HCT116 (cell line): ENCODE measurements around the gene KCNH5. TPM values are rescaled to one million over a fixed set of nuclear protein-coding genes. Genes with fewer than 3 reads are reported as not detected.

Experiments
- ATAC-seq: fragments of 200-7000 bp; cut with Tn5 transposase; 2 replicates; pipeline ENCODE4 v1.9.1; 2020; ENCODE audit warnings: mild to moderate bottlenecking, moderate library complexity
- BruUV-seq: library from RNA; stranded (reverse); fragments of 400-500 nt; replicated peaks from 2 replicates; lab custom pipeline; 2021; lab: Mats Ljungman, UMichigan
- CTCF ChIA-PET: fragments of 300-600 bp; sonication (Branson Sonifier 250); formaldehyde crosslinking; loops from one replicate; lab custom pipeline; 2021; ENCODE audit warnings: antibody characterized with exemption; lab: Charles Lee
- POLR2A ChIA-PET: fragments of 300-600, 350-600 bp; sonication (Branson Sonifier 250); formaldehyde crosslinking; loops from one replicate; lab custom pipeline; 2021; ENCODE audit warnings: antibody characterized with exemption; lab: Charles Lee
- RAD21 ChIA-PET, 2 experiments: fragments of 300-600 bp; sonication (Branson Sonifier 250); formaldehyde crosslinking; loops; one replicate each; lab custom pipeline; 2023; ENCODE audit warnings: low total read pairs in 2 of 2; ENCODE audit not compliant: uncharacterized antibody in 2 of 2, unreplicated experiment in 2 of 2, low non-redundant PET in 1 of 2; lab: Charles Lee
- DNase-seq: peaks from one replicate; pipeline ENCODE4 v3.0.0-alpha.2; 2010; ENCODE audit warnings: low read depth, low spot score
- H2AFZ ChIP-seq: fragments of 200-600 bp; shearing (Covaris generic), sonication (generic); 2 replicates; pipeline ENCODE4 v1.6.1; 2017; ENCODE audit warnings: low read depth, mixed run types, mixed read lengths, antibody characterized with exemption, low read length; ENCODE audit not compliant: poor library complexity, severe bottlenecking
- H3K27ac ChIP-seq: 2 replicates; pipeline ENCODE4 v1.5.1; 2012; ENCODE audit warnings: low read depth, low read length
- H3K27me3 ChIP-seq: fragments of 200-600 bp; sonication (generic); 2 replicates; pipeline ENCODE4 v1.6.1; 2016; ENCODE audit warnings: mixed run types, low read length, mixed read lengths; ENCODE audit not compliant: insufficient read depth
- H3K36me3 ChIP-seq, 2 experiments: fragments of 200-500 bp in 1 of 2; fragments of 200-600 bp in 1 of 2; sonication (Bioruptor generic) in 1 of 2; sonication (generic) in 1 of 2; 2 replicates each; pipeline versions ENCODE4 v1.5.1 to v1.6.1; 2014 to 2016; ENCODE audit warnings: low read length in 2 of 2, inconsistent platforms in 1 of 2, mixed read lengths in 1 of 2, mixed run types in 1 of 2; ENCODE audit not compliant: insufficient read depth in 2 of 2, control insufficient read depth in 1 of 2
- H3K4me1 ChIP-seq, 2 experiments: fragments of 200-600 bp in 1 of 2; sonication (generic) in 1 of 2; 2 replicates each; pipeline versions ENCODE4 v1.5.1 to v1.6.1; 2012 to 2017; ENCODE audit warnings: low read length in 2 of 2, inconsistent platforms in 1 of 2, mild to moderate bottlenecking in 1 of 2, mixed read lengths in 1 of 2, mixed run types in 1 of 2, moderate library complexity in 1 of 2; ENCODE audit not compliant: insufficient read depth in 2 of 2, control insufficient read depth in 1 of 2
- H3K4me2 ChIP-seq: fragments of 200-600 bp; sonication (generic); 2 replicates; pipeline ENCODE4 v1.6.1; 2017; ENCODE audit warnings: mixed run types, low read length, mixed read lengths
- H3K4me3 ChIP-seq, 2 experiments: fragments of 200-600 bp in 1 of 2; sonication (generic) in 1 of 2; replicated peaks in 1 of 2; 2 replicates each; pipeline ENCODE4 v1.5.1; 2011 to 2016; ENCODE audit warnings: low read length in 2 of 2, control low read depth in 1 of 2, low read depth in 1 of 2, mild to moderate bottlenecking in 1 of 2, mixed read lengths in 1 of 2, mixed run types in 1 of 2
- H3K79me2 ChIP-seq: fragments of 200-600 bp; sonication (generic); 2 replicates; pipeline ENCODE4 v1.6.1; 2017; ENCODE audit warnings: mild to moderate bottlenecking, mixed run types, low read length, moderate library complexity, mixed read lengths; ENCODE audit not compliant: insufficient read depth
- H3K9ac ChIP-seq: fragments of 200-600 bp; sonication (generic); 2 replicates; pipeline ENCODE4 v1.6.1; 2016; ENCODE audit warnings: low read length, mixed read lengths
- H3K9me2 ChIP-seq: fragments of 200-600 bp; sonication (generic), shearing (Covaris generic); 2 replicates; pipeline ENCODE4 v1.6.1; 2017; ENCODE audit warnings: mixed run types, mild to moderate bottlenecking, moderate library complexity; ENCODE audit not compliant: insufficient read depth
- H3K9me3 ChIP-seq, 2 experiments: fragments of 200-500 bp in 1 of 2; fragments of 200-600 bp in 1 of 2; sonication (Bioruptor generic) in 1 of 2; sonication (generic) in 1 of 2; 2 replicates each; pipeline ENCODE4 v1.6.1; 2014 to 2017; ENCODE audit warnings: low read length in 2 of 2, mixed read lengths in 2 of 2, inconsistent platforms in 1 of 2, low read depth in 1 of 2, mild to moderate bottlenecking in 1 of 2, mixed run types in 1 of 2, moderate library complexity in 1 of 2; ENCODE audit not compliant: control insufficient read depth in 1 of 2, insufficient read depth in 1 of 2
- H4K20me1 ChIP-seq: fragments of 200-600 bp; sonication (generic), shearing (Covaris generic); 2 replicates; pipeline ENCODE4 v1.6.1; 2017; ENCODE audit warnings: mixed run types, mild to moderate bottlenecking, moderate library complexity; ENCODE audit not compliant: insufficient read depth
- CBX3 ChIP-seq: IDR thresholded peaks from 2 replicates; pipeline ENCODE4 v1.6.1; 2012; ENCODE audit warnings: low read depth
- CEBPB ChIP-seq: IDR thresholded peaks from 2 replicates; pipeline ENCODE4 v1.6.1; 2012; ENCODE audit warnings: low read depth
- EZH2phosphoT487 ChIP-seq: fragments of 200-600 bp; IDR thresholded peaks from 2 replicates; pipeline ENCODE4 v1.6.1; 2018; ENCODE audit warnings: antibody characterized with exemption, borderline replicate concordance
- FOSL1 ChIP-seq: IDR thresholded peaks from 2 replicates; pipeline ENCODE4 v1.6.1; 2012; ENCODE audit warnings: low read depth
- POLR2A ChIP-seq: IDR thresholded peaks from 2 replicates; pipeline ENCODE4 v1.7.0; 2011; ENCODE audit warnings: borderline replicate concordance; ENCODE audit not compliant: insufficient read depth, insufficient read length; ENCODE audit errors: extremely low read depth
- SP1 ChIP-seq: IDR thresholded peaks from 2 replicates; pipeline ENCODE4 v1.6.1; 2012; ENCODE audit warnings: low read depth
- ZFX ChIP-seq: fragments of 450-650 bp; IDR thresholded peaks from 2 replicates; pipeline ENCODE4 v1.6.1; 2017
- intact Hi-C: fragments of 100-400 bp; cut with micrococcal nuclease; formaldehyde crosslinking; loops from 2 replicates; pipeline ENCODE4 v1.10.0; 2022
- total RNA-seq: library from RNA; stranded (reverse); gene quantifications from one replicate; pipeline ENCODE4 v1.2.1, GENCODE V29; 2021; ENCODE audit not compliant: unreplicated experiment
- TF ChIP-seq, protein P1 (sequence below): IDR thresholded peaks from 2 replicates; pipeline ENCODE4 v1.6.1; 2012; ENCODE audit warnings: low read depth

Gene KCNH5
- total RNA-seq, 1 experiment from 2014 or later, result not detected

DNA sequence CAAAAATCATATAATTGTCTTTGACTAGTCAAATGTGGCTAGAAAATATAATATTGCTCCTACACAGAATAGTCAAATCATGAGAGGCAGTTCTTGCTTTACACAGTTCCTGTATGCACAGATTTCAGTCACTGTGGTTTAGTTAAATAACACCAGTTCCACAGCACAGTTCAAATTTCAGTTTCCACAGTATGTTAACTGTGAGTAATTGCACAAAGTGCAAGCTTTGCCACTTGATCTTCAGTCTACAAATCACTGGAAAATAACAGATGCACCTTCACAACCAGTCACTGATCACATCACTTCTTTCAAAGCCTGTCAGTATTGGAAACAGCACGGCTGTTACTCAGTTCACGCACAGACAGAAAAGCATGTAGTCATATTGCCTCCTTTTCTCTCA lies 38.7 kb downstream of the KCNH5 start:
- no peaks in the 10 kb centered on the region for H3K4me1 ChIP-seq
- RAD21 ChIA-PET, result no interaction called here
- H3K4me3 ChIP-seq, result no peak overlapping the region
- no peaks in the 10 kb centered on the region for H4K20me1 ChIP-seq
- intact Hi-C loops, result no loop called here
- no peak overlapping the region for H3K27ac ChIP-seq
- no peak overlapping the region for H3K4me2 ChIP-seq
- no peak overlapping the region for H3K9ac ChIP-seq
- no peak for ATAC-seq
- no peak overlapping the region for H2AFZ ChIP-seq
- H3K9me3 ChIP-seq, result no peaks in the 10 kb centered on the region
- CTCF ChIA-PET, result no interaction called here
- H3K79me2 ChIP-seq, result no peaks in the 10 kb centered on the region
- no peaks in the 10 kb centered on the region for H3K36me3 ChIP-seq
- H3K27me3 ChIP-seq, result no peaks in the 10 kb centered on the region
- POLR2A ChIA-PET, result no interaction called here
- DNase-seq, result no peak
- TF ChIP-seq FOSL1, result no peak
- BruUV-seq, result no TSS peak
- H3K9me2 ChIP-seq, result no peaks in the 10 kb centered on the region

DNA sequence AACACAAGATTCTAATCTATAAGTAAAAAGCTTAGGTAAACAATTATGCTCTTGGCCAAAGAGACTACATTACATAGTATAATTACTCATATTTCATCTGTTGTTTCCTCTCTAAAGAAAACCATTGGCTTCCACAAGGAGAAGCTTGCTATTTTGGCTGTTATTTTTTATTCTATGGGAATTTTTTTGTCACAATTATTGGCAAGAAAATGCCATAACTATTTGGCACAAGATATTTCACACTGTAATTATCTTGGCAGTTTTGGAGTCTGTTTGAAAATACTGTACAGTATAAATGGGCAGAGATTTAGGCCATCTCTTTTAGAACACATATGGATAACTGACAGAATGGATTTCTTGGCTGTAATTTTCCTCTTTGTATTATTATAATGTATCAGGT lies 51.2 kb downstream of the KCNH5 start:
- Histone ChIP-seq H3K9me2 (no peaks in the 10 kb centered on the region), H3K36me3 (no peaks in the 10 kb centered on the region), H3K9me3 (no peaks in the 10 kb centered on the region; a peak in 1 of 4 replicates), H3K27ac (no peak overlapping the region)
- ATAC-seq (no peak), DNase-seq (no peak)
- RAD21 ChIA-PET, result no interaction called here
- TF ChIP-seq CBX3 (no peak), POLR2A (no peak), ZFX (no peak), SP1 (no peak), EZH2phosphoT487 (no peak), CEBPB (no peak)
- TF ChIP-seq, protein P1, sequence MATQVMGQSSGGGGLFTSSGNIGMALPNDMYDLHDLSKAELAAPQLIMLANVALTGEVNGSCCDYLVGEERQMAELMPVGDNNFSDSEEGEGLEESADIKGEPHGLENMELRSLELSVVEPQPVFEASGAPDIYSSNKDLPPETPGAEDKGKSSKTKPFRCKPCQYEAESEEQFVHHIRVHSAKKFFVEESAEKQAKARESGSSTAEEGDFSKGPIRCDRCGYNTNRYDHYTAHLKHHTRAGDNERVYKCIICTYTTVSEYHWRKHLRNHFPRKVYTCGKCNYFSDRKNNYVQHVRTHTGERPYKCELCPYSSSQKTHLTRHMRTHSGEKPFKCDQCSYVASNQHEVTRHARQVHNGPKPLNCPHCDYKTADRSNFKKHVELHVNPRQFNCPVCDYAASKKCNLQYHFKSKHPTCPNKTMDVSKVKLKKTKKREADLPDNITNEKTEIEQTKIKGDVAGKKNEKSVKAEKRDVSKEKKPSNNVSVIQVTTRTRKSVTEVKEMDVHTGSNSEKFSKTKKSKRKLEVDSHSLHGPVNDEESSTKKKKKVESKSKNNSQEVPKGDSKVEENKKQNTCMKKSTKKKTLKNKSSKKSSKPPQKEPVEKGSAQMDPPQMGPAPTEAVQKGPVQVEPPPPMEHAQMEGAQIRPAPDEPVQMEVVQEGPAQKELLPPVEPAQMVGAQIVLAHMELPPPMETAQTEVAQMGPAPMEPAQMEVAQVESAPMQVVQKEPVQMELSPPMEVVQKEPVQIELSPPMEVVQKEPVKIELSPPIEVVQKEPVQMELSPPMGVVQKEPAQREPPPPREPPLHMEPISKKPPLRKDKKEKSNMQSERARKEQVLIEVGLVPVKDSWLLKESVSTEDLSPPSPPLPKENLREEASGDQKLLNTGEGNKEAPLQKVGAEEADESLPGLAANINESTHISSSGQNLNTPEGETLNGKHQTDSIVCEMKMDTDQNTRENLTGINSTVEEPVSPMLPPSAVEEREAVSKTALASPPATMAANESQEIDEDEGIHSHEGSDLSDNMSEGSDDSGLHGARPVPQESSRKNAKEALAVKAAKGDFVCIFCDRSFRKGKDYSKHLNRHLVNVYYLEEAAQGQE, result no peak
- TF ChIP-seq, all 23 proteins: peak for 0
- no TSS peak for BruUV-seq
- POLR2A ChIA-PET, result no interaction called here
- no peak overlapping the region for H3K4me3 ChIP-seq
- no peak overlapping the region for H3K9ac ChIP-seq
- H3K79me2 ChIP-seq, result no peaks in the 10 kb centered on the region
- H3K4me1 ChIP-seq, result no peaks in the 10 kb centered on the region
- CTCF ChIA-PET, result no interaction called here
- intact Hi-C loops, result no loop called here
- no peak overlapping the region for H2AFZ ChIP-seq
- H3K27me3 ChIP-seq, result no peaks in the 10 kb centered on the region
- no peak overlapping the region for H3K4me2 ChIP-seq
- no peaks in the 10 kb centered on the region for H4K20me1 ChIP-seq
